ENCODE measurements around the gene E4F1.
A peak's percentile ranks its signal among the peaks of the same experiment; 100 is the strongest.

The E4F1 gene, protein sequence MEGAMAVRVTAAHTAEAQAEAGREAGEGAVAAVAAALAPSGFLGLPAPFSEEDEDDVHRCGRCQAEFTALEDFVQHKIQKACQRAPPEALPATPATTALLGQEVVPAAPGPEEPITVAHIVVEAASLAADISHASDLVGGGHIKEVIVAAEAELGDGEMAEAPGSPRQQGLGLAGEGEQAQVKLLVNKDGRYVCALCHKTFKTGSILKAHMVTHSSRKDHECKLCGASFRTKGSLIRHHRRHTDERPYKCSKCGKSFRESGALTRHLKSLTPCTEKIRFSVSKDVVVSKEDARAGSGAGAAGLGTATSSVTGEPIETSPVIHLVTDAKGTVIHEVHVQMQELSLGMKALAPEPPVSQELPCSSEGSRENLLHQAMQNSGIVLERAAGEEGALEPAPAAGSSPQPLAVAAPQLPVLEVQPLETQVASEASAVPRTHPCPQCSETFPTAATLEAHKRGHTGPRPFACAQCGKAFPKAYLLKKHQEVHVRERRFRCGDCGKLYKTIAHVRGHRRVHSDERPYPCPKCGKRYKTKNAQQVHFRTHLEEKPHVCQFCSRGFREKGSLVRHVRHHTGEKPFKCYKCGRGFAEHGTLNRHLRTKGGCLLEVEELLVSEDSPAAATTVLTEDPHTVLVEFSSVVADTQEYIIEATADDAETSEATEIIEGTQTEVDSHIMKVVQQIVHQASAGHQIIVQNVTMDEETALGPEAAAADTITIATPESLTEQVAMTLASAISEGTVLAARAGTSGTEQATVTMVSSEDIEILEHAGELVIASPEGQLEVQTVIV

DNA sequence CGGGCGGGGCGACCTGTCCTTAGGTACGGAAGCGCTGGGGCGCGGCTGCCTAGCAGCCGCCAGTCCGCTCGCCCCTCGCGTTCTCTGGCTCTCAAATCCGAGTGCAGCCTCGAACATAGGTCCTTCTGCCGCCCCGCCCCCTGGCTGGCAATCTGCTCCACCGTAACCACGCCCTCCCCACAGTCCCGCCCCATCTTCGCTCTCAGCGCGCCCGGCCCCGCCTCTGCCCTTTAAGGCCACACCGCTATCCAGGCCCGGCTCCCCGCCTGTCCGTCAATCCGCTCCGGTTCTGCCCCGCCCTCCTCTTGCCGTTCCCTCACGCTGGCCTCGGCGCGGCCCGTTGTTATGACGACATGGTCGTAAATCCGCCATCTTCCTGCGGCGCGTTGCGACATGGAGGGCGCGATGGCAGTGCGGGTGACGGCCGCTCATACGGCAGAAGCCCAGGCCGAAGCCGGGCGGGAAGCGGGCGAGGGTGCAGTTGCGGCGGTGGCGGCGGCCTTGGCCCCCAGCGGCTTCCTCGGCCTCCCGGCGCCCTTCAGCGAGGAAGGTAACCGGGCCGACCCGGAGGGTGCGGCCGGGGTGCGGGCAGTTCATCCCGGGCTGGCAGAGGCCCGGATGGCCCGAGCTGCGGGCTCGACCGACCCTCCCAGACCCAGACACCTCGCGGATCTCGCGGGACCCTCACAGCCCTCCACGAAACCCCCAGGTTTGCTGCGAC, at the start of gene E4F1:
Gene E4F1 (plus strand): TSS at position 371 of the 721 bp plus-strand sequence. CDS start 23 bp downstream, at position 394.
- peak; percentile 100 for DNase-seq (ENCODE audit: low spot score)

DNA sequence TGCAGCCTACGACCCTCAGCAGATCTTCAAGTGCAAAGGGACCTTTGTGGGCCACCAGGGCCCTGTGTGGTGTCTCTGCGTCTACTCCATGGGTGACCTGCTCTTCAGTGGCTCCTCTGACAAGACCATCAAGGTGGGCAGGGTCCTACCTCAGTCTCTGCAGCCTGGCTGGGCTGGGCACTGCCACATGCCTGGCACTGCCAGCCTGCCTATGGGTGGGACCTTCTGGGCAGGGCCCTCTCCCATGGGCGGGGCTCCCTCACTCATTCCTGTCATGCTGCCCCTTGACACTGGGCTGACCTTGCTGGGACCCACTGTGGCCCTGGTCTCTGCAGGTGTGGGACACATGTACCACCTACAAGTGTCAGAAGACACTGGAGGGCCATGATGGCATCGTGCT, 49.5 kb upstream of the E4F1 start:
- DNase-seq (ENCODE audit: low spot score) = no peak

DNA sequence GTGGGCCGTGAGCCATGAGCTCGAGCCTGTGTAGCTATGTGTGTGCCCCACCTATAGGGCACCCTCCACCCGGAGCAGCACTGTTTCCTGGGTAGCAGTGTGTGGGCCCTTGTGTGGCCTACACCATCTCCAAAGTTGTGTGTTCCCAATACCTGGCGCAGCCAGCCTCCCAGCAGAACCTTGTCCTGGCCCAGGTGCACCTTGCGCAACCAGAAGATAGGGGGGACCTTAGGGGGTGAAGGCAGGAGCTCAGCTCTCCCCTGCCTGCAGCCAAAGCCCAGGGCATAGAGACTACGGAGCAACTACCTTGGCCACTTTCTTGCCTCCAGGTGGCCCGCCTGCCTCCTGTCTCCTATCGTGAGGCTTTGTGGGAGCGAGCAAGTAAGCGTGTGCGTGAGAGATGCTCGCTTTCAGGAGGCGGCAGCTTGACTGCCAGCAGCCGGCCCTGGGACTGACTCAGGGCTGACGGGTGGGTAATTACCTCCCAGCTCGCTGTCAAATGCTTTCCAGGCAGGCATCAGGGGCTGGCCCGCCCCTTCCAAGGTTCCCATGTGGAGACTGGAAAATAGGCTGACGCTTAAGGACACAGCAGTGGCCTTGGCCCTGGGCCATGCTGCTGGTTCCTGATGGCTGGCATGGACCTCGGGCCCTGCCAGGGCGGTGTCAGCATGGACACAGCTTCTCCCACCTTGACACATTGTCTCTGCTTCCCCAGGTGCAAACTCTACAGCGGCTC, 48.8 kb upstream of the E4F1 start:
- no peak for DNase-seq (ENCODE audit: low spot score)

DNA sequence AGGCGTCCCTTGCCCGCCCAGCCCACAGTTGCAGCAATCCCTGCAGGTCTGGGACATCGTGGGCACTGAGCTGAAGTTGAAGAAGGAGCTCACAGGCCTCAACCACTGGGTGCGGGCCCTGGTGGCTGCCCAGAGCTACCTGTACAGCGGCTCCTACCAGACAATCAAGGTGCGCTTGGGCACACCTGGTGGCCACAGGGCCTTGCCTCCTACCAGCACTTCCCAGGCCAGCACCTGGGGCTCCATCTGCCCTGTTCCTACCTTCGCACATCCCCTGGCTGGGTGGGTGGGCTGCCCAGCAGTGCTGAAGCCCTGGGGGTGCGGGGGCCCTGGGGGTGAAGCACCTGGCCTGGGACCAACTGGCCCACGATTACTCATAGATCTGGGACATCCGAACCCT, 47.9 kb upstream of the E4F1 start:
- no peak for DNase-seq (ENCODE audit: low spot score)

DNA sequence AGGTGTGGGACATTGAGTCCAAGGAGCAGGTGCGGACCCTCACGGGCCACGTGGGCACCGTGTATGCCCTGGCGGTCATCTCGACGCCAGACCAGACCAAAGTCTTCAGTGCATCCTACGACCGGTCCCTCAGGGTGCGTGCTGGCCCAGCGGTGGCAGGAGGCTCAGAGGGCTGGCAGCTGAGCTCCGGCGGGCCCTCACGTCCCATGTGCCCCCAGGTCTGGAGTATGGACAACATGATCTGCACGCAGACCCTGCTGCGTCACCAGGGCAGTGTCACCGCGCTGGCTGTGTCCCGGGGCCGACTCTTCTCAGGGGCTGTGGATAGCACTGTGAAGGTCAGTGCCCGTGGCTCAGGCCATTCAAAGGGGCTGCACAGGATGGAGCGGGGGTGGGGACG, 47.3 kb upstream of the E4F1 start:
- no peak for DNase-seq (ENCODE audit: low spot score)

DNA sequence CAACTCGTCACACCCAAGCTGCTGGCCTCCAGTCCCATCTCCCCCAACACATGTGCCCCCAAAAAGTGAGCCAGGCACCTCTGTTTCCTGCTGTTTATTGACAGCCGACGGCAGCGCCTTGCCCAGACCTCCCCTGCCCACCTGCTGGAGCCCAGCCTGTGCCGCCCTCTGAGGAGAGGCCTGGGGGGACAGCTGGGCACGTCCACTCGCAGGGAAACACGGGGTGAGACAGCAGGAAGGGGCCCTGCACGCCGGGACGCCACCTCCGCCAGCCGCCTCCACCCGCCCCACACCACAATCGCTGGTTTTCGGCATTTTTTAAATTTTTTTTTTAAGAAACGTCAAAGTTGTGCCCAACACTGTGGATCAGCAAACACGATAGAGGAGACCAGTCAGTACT, 46.3 kb upstream of the E4F1 start:
- DNase-seq (ENCODE audit: low spot score) = no peak

DNA sequence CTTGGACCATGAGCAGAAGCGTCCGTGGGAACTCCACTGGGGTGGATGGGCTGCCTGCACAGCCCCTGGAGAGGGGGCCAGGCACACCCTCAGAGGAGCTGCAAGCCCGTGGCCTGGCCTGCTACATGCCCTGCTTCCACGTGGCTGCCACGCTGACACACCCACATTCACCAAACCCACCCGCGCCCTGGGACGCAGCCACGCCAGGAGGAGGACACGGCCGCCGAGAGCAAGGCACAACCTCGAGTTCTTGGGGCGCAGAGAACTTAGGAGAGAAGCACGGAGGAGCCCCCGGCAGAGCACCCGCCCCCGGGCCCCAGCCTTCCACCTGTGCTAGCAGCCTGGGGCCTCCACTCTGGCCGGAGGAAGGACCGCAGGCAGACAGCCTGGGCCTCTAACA, 45.8 kb upstream of the E4F1 start:
- DNase-seq (ENCODE audit: low spot score) = no peak

DNA sequence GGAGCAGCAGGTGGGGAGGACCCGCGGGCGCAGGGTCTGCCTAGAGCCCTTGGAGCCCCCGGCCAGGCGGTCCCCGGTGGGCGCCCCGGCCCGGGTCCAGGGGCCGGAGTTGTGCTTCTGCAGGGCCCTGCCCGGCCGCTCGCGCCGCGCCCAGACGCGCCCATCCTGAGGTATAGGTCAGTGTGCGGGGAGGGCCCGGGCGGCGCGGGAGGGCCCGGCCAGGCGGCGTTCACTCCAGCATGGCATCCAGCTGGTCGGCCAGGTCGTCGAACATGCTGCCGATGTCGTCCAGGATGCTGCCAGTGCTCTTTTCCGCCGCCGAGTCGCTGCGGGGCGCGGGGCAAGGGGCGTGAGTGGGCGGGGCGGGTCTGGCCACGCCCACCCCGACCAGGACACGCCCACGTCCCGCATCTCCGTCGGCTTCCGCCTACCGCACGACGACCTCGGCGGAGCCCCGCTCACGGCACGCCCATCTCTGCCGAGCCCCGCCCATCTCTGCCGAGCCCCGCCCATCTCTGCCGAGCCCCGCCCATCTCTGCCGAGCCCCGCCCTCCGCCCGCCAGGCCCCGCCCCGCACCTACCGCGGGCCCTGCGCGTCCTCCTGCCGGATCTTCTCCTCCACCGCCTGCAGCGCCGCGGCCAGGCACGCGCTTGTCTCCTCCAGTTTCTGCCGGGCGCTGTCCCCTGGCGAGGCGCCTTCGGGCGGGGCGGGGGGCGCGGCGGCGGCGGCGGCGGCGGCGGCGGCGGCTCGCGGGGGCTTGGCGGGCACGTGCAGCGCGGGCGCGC, 44.9 kb upstream of the E4F1 start:
- no peak for DNase-seq (ENCODE audit: low spot score)

DNA sequence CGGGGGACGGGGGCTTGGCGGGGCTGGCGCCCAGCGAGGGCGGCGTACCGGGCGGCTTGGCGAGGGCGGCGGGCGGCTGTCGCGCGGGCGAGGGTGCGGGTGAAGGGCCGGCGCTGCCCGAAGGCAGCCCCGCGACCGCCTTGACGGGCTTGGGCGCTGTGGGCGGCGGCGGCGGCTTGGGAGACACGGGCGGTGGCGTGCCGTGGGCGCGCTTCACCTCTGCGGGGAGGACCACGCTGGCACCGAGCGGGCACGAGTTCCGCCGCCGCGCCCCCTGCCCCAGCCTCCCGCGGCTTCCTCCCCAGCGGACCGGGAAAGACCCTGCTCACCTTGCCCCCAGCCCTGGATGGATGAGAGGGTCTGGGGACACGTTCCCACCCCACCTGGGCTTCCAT, 44.3 kb upstream of the E4F1 start:
- no peak for DNase-seq (ENCODE audit: low spot score)

DNA sequence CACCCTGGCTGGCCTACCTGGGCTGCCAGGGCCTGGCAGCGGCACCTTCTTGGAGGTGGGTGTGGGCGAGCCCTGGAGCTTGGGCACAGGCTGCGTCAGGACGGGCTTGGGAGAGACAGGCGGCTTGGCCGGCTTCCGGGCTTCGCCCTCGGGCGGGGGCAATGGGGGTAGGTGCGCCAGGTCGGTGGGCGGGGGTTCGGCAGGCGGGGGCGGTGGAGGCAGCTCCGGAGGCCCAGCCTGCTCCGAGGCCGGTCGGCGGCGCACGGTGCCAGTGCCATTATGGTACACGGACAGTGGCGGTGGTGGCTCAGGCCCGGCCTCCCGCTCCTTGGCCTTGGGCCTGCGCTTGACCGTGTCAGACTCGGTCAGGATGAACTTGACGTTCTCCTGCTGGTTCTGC, 43.8 kb upstream of the E4F1 start:
- no peak for DNase-seq (ENCODE audit: low spot score)

DNA sequence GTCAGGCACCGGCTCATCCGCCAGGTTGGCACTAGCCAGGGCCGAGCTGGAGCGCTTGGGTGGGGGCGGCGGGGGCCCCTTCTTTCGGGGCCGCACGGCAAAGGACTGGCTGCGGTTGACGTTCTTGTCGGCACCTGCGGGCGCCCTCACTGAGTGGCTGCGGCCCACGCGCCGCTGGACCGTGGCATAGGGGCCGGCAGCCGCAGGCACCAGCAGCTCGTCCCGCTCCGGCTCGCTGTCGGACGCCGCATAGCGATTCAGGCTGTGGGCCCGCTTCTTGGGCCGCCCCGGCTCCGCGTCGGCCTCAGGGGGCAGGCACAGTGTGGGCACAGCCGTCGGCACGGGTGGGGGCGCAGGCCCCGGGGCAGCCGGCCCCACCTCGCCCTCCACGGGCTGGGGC, 42.9 kb upstream of the E4F1 start:
- DNase-seq (ENCODE audit: low spot score) = no peak

DNA sequence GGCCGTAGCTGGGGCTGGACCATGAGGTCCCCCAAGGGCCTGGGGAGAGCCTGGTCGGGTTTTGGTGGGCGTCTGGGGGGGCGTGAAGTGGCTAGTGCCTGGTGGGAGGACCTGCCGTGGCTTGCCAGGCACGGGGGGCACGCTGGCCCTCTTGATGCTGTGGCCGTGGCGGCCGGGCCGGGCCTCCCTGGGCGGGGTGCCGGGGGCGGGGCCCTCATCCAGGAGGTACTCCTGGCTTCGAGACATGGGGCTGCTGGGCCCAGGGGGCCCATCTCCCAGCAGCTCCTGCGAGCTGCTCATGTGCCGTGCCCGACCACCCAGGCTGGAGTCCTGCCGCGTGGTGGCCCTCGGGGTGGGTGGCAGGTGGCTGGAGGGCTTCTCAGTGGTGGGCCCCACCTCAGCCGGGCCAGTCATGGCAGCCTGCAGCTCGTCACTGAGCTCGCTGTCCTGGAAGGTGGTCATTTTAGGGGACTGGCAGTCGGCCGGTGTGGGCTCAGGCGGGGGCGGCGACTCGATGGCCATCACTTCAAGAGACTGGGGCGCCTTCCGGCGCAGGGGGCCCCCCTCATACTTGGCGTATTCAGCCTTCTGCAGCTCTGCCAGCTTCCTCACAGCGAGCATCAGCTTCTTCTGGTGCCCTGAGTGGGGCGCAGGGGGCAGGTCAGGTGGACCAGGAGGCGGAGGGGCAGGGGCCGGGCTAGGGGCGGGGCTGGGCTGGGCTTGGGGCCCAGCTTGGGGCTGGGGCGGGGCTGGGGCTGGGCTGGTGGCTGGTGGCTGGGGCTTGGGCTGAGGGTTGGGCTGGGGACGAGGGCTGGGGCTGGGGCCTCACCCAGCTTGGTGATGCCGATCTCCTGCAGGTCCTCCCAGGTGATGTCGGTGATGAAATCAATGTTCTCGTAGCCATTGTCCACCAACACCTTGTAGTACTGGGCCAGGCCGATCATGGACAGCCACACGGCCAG, 42.1 kb upstream of the E4F1 start:
- DNase-seq (ENCODE audit: low spot score) = no peak

DNA sequence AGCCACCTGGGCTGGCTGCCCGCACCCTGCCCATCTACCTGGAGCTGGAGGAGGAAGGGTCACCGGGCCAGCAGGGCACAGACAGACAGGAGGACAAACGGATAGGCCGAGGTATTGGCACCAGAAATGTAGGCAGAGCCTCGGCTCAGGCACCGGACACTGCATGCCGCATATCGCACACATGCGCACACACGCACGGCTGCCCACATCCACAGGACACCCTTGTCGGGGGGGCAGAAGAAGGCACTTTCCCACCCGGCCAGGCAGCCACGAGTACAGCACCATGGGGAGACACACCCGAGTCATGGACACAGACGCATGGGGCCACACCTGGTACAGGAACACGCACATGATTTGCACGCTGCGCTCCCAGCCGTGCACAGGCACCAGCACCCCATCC, 41.4 kb upstream of the E4F1 start:
- DNase-seq (ENCODE audit: low spot score) = no peak

DNA sequence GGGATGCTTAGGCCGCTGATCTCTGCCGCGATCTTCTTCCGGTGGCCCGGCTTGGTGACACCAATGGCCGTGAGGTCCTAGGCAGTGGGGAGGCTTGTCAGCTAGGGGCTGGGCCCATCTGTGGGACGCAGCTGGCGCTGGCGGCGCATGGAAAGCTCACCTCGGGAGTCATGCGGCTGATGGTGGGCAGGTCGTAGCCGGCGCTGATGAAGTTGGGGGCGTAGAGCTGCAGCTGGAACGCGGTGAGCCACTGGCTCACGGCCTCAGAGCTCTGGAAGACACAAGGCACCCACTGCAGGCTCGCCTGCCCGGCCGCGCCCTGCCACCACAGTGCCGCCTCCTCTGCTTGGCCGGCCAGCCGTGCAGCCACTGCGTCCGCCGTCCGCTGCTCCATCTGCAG, 39.7 kb upstream of the E4F1 start:
- DNase-seq (ENCODE audit: low spot score) = no peak

DNA sequence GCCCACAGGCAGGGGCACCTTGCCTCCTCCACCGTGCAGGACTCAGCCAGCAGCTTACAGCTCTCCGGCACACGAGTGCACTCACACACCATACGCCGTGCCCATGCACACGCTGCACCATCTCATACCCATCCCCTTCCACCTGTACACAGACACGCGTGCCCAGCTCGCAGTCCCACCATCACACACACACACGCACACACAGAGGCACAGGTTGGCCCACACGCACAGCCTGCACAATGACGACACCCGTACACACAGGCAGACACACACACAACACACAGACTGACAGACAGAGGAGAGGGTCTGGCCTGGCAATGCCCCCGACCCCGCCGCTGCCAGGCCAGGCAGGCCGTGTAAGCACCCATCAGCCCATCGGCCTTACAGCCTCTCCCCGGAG, 39.0 kb upstream of the E4F1 start:
- no peak for DNase-seq (ENCODE audit: low spot score)

DNA sequence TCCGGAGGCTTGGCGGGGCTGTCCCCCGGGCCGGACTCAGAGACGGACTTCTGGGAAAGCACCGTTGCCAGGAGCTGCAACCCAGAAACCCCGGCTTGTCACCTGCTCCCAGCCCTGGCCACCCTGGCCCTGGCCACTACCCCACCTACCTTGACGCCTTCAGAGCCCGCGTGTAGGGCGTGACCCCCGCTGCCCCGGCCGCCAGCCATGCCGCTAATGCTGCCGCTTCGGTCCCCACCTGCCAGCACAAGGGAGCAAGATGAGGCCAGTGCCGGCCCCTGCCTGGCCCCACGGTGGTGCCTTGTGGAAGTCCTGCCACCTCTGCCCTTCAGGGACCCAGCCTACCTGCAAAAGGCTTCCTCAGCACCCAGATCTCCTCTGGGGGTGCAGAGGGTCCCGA, 38.4 kb upstream of the E4F1 start:
- no peak for DNase-seq (ENCODE audit: low spot score)

DNA sequence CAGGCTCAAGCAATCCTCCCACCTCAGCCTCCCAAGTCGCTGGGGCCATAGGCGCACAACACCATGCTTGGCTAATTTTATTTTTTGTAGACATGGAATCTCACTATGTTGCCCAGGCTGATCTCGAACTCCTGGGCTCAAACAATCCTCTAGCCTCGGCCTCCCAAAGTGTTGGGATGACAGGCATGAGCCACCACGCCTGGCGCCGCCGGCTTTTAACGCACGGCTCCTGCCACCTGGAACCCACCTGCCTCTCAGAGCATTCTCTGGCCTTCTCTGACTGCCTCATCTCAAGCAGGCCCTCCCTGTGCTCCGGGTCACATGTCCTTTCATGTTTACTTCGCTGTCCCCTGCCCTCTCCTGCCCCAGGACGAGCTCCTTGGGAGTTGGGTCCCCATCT, 37.3 kb upstream of the E4F1 start:
- DNase-seq (ENCODE audit: low spot score) = no peak

DNA sequence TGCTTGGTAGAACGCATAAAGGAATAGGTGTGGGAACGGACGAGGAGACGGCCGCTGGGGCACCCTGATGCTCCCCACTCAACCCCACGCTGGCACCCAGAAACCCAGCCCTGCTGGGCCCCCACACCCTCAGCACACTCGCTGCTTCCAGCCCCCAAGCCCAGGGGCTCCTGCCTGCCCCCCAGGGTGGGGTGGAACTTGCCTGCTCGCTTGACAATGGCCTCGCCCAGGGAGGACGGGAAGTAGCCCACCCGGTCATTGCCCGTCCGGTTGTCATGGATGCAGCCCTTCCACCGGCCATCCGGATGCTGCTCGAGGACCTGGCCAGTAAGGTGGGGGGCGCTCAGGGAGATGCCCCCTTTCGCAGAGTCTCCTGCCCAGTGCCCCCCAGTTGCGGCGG, 36.9 kb upstream of the E4F1 start:
- DNase-seq (ENCODE audit: low spot score) = no peak

DNA sequence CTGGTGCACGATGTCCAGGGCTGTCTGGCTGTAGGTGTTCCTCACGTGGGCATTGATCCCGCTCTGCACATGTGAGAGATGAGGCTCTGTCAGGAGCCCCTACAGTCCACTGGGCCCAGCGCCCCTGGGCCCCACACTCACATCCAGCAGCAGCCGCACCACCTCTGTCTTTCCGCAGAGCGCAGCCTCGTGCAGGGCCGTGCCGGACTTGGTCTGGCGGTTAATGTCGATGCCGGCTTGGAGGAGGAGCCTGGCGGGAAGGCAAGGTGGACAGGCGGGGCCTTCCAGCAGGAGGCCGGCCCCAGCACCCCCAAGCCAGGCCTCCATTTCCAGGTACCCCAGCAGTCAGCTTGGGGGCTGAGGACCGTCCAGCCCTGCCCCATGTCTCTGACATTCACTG, 36.2 kb upstream of the E4F1 start:
- DNase-seq (ENCODE audit: low spot score) = no peak

DNA sequence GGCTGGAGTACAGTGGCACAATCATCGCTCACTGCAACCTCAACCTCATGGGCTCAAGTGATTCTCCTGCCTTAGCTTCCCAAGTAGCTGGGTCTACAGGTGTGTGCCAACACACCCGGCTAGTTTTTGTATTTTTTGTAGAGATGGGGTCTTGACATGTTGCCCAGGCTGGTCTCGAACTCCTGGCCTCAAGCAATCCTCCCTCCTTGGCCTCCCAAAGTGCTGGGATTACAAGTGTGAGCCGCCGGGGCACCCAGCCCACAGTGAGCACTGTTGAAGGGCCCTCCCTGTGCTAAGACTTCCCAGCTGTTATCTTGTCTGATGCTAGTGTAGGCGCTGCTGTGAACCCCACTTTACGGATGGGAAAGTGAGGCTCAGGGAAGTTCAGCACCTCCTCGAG, 35.0 kb upstream of the E4F1 start:
- no peak for DNase-seq (ENCODE audit: low spot score)

Data from COLO829 (cell line).